GM19240 (cell line): ENCODE results near the gene APLP1.
"Not testable (repeated sequence)": the region's sequence is repeated elsewhere in the genome, so short reads cannot be mapped to it uniquely, and the experiment has no call there.

Source experiments
- DNase-seq: peaks from one replicate; pipeline ENCODE4 v3.0.0; 2011; ENCODE audit warnings: low spot score; ENCODE audit not compliant: insufficient read length

Gene APLP1

GRCh38 chr19:35904311-35905068, 36.1 kb downstream of the APLP1 start:
- no peak for DNase-seq

GRCh38 chr19:35905178-35905727, 36.9 kb downstream of the APLP1 start:
- no peak for DNase-seq

- DNase-seq = no peak
Measured at GRCh38 chr19:35907377-35907745, 39.0 kb downstream of the APLP1 start.

GRCh38 chr19:35908010-35908441, 39.7 kb downstream of the APLP1 start, which contains the start of gene TYROBP:
TYROBP (minus strand) TSS chr19:35908295; CDS start chr19:35908228, 67 bp downstream.
- no peak for DNase-seq

- no peak for DNase-seq
Measured at GRCh38 chr19:35908973-35909683, 40.8 kb downstream of the APLP1 start.

GRCh38 chr19:35909684-35910035, 41.3 kb downstream of the APLP1 start:
- DNase-seq = no peak

- not testable (repeated sequence) for DNase-seq
Measured at GRCh38 chr19:35910355-35910754, 42.0 kb downstream of the APLP1 start.

GRCh38 chr19:35911173-35911572, 42.8 kb downstream of the APLP1 start:
- DNase-seq = no peak

GRCh38 chr19:35911790-35912189, 43.4 kb downstream of the APLP1 start:
- DNase-seq = no peak

- DNase-seq = no peak
Measured at GRCh38 chr19:35913589-35913988, 45.2 kb downstream of the APLP1 start.

GRCh38 chr19:35915443-35915842, 47.1 kb downstream of the APLP1 start:
- DNase-seq = no peak

- no peak for DNase-seq
Measured at GRCh38 chr19:35919306-35919705, 50.9 kb downstream of the APLP1 start.

GRCh38 chr19:35921012-35921411, 52.6 kb downstream of the APLP1 start:
- no peak for DNase-seq

- DNase-seq = no peak
Measured at GRCh38 chr19:35925501-35925900, 57.1 kb downstream of the APLP1 start.

- DNase-seq = no peak
Measured at GRCh38 chr19:35928507-35928906, 60.1 kb downstream of the APLP1 start.
